PC-9 (cell line): Measurements from ENCODE around the gene SLC12A6. TPM values are rescaled to one million over a fixed set of nuclear protein-coding genes. Genes with fewer than 3 reads are reported as not detected.

Experiments used
- BruUV-seq: library from RNA; stranded (reverse); fragments of 400-500 nt; replicated peaks from 2 replicates; lab custom pipeline; 2021; lab: Mats Ljungman, UMichigan
- CTCF ChIA-PET: fragments of 300-600 bp; sonication (Branson Sonifier 250); formaldehyde crosslinking; loops from one replicate; lab custom pipeline; 2022; ENCODE audit warnings: antibody characterized with exemption; lab: Charles Lee
- POLR2A ChIA-PET: fragments of 300-600 bp; sonication (Branson Sonifier 250); formaldehyde crosslinking; loops from one replicate; lab custom pipeline; 2022; ENCODE audit warnings: antibody characterized with exemption; ENCODE audit not compliant: unreplicated experiment; lab: Charles Lee
- DNase-seq, 2 experiments: peaks; one replicate each; pipeline versions ENCODE4 v3.0.0 to v3.0.0-alpha.2; 2015 to 2022; ENCODE audit warnings: mixed read lengths in 1 of 2
- H2AFZ ChIP-seq: fragments of 200-600 bp; sonication (generic); 2 replicates; pipeline ENCODE4 v1.8.1; 2017; ENCODE audit warnings: antibody characterized with exemption
- H3F3A ChIP-seq: fragments of 200-600 bp; sonication (generic); 2 replicates; pipeline ENCODE4 v1.8.1; 2017; ENCODE audit warnings: antibody characterized with exemption, mild to moderate bottlenecking, low read depth; ENCODE audit not compliant: insufficient read depth
- H3K27ac ChIP-seq: fragments of 200-600 bp; sonication (generic); 2 replicates; pipeline ENCODE4 v1.6.1; 2016; ENCODE audit warnings: mixed run types
- H3K27me3 ChIP-seq: fragments of 200-600 bp; sonication (generic); 2 replicates; pipeline ENCODE4 v1.6.1; 2016; ENCODE audit warnings: low read depth, mixed run types; ENCODE audit not compliant: insufficient read depth
- H3K36me3 ChIP-seq: fragments of 200-600 bp; sonication (generic); 2 replicates; pipeline ENCODE4 v1.6.1; 2016; ENCODE audit warnings: low read depth, mixed run types
- H3K4me1 ChIP-seq: fragments of 200-600 bp; sonication (generic); replicated peaks from 2 replicates; pipeline ENCODE4 v1.6.1; 2016; ENCODE audit warnings: mixed run types; ENCODE audit not compliant: insufficient read depth
- H3K4me2 ChIP-seq: fragments of 200-600 bp; sonication (generic); 2 replicates; pipeline ENCODE4 v1.6.1; 2017; ENCODE audit warnings: mixed run types
- H3K4me3 ChIP-seq: fragments of 200-600 bp; sonication (generic); 2 replicates; pipeline ENCODE4 v1.6.1; 2016; ENCODE audit warnings: mixed run types
- H3K79me2 ChIP-seq: fragments of 200-600 bp; sonication (generic); 2 replicates; pipeline ENCODE4 v1.6.1; 2017; ENCODE audit warnings: low read depth, mixed run types
- H3K9me2 ChIP-seq: fragments of 200-600 bp; sonication (generic); 2 replicates; pipeline ENCODE4 v1.8.1; 2017; ENCODE audit warnings: mild to moderate bottlenecking; ENCODE audit not compliant: insufficient read depth
- H3K9me3 ChIP-seq: fragments of 200-600 bp; sonication (generic); 2 replicates; pipeline ENCODE4 v1.8.1; 2016; ENCODE audit warnings: low read depth; ENCODE audit not compliant: insufficient read depth
- H4K20me1 ChIP-seq: fragments of 200-600 bp; sonication (generic); 2 replicates; pipeline ENCODE4 v1.8.1; 2017; ENCODE audit not compliant: insufficient read depth
- EZH2 ChIP-seq: fragments of 200-600 bp; sonication (generic); IDR thresholded peaks from 2 replicates; pipeline ENCODE4 v1.8.0; 2017; ENCODE audit warnings: antibody characterized with exemption, low read depth
- intact Hi-C: fragments of 100-400 bp; cut with micrococcal nuclease; formaldehyde crosslinking; loops from one replicate; pipeline ENCODE4 v1.10.0; 2022; ENCODE audit not compliant: unreplicated experiment
- total RNA-seq: library from RNA; stranded (reverse); gene quantifications from 2 replicates; pipeline ENCODE4 v1.2.3, GENCODE V29; 2021
- TF ChIP-seq, protein P1 (sequence below): fragments of 200-600 bp; sonication (generic); conservative IDR thresholded peaks from 2 replicates; pipeline ENCODE4 v1.6.1; 2017; ENCODE audit warnings: mixed run types, antibody characterized with exemption, mild to moderate bottlenecking, moderate library complexity

Gene SLC12A6
- total RNA-seq, 1 experiment from 2014 or later: 27.5 TPM

DNA sequence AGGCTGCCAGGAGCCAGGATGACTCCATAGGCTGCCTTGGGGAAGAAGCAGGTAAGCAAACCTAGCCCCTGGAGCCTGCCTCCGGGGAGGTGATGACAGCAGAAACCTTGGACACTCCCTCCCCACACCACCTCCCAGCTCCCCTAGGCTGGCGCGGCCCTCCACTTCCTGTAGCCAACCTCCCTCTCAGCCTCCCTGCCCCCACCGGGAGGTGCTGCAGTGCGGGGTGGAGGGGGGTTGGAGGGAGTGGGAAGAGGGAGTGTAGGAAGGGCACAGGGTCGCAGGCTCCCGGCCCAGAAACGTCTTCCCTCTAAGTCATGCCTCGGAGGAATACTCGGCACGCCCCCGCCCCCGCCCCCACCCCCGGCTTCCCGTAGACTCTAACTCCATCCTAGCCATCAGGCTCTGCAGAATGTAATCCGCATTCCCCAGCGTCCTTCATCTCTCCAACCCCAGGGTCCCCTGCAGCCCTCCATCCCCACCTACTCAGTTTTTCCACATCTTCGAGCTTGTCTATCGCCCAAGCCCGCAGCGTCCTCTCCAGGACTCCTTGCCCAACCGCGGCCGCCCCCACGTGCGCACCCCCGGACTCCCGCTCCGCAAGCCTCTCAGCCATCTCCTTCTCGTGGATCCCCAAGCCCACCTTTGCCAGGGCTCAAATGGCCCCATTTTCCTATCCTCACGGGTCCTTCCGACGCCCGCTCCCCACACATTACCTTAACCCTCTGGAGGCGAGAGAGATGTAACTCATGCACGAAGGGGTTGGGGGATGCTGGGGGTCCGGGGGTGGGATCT is 28.9 kb upstream of the SLC12A6 start:
- Histone ChIP-seq H3K36me3 (no peaks in the 10 kb centered on the region), H3K4me2 (peak overlapping the region; percentile 78), H3K9me2 (no peaks in the 10 kb centered on the region), H3K27ac (peak overlapping the region; percentile 59), H2AFZ (peak overlapping the region; percentile 77), H3K4me1 (peaks cover 38% of the 10 kb centered on the region), H3K79me2 (peaks cover 15% of the 10 kb centered on the region), H4K20me1 (no peaks in the 10 kb centered on the region), H3K9me3 (no peaks in the 10 kb centered on the region), H3K4me3 (peak overlapping the region; percentile 72), H3F3A (peaks cover 6% of the 10 kb centered on the region; the same call in 1 of the 2 replicates), H3K27me3 (no peaks in the 10 kb centered on the region)
- peak; percentile 73 to 78 for DNase-seq
- TF ChIP-seq, protein P1, sequence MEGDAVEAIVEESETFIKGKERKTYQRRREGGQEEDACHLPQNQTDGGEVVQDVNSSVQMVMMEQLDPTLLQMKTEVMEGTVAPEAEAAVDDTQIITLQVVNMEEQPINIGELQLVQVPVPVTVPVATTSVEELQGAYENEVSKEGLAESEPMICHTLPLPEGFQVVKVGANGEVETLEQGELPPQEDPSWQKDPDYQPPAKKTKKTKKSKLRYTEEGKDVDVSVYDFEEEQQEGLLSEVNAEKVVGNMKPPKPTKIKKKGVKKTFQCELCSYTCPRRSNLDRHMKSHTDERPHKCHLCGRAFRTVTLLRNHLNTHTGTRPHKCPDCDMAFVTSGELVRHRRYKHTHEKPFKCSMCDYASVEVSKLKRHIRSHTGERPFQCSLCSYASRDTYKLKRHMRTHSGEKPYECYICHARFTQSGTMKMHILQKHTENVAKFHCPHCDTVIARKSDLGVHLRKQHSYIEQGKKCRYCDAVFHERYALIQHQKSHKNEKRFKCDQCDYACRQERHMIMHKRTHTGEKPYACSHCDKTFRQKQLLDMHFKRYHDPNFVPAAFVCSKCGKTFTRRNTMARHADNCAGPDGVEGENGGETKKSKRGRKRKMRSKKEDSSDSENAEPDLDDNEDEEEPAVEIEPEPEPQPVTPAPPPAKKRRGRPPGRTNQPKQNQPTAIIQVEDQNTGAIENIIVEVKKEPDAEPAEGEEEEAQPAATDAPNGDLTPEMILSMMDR: no peak
- no peak for TF ChIP-seq EZH2
- CTCF ChIA-PET: interaction anchor here (0.6 to 1.0 kb wide), 2 partner anchors 9 to 155 kb away, joined by 3 read pairs; no protein-coding TSS in a partner anchor
- intact Hi-C loops: loop anchor here (1.0 to 10.0 kb wide), 5 partner anchors 23 to 264 kb away; partner anchors contain the start of genes EMC4, NOP10, NUTM1 and PGBD4
- BruUV-seq: no TSS peak
- POLR2A ChIA-PET: interaction anchor here (0.6 kb wide), 1 partner anchor 1268 kb away, joined by 5 read pairs; no protein-coding TSS in a partner anchor

DNA sequence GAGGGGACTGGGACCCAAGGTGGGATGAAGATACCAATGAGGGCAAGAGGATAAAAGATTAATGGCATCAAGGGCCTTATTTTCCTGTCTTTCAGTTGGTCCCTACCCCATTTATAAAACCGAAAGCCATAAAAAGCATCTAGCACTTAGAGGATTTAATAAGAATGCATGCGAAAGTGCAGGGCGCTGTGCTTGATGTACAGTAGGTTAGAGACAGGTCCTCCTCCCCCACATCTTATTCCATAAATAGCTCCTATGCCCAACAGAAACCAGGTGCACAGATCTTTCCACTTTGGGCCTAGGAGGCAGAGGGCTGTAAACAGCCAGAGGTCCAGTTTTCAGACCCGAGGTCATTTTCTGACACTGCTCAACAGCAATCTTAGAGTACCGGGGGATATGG is 28.3 kb upstream of the SLC12A6 start:
- ChIA-PET POLR2A (interaction anchor here (0.6 kb wide), 1 partner anchor 1267 kb away, joined by 5 read pairs; no protein-coding TSS in a partner anchor), CTCF (no interaction called here)
- Histone ChIP-seq H3K9me3 (no peaks in the 10 kb centered on the region), H3K4me3 (peak overlapping the region; percentile 72; the same call in 1 of the 2 replicates), H3K9me2 (no peaks in the 10 kb centered on the region), H4K20me1 (no peaks in the 10 kb centered on the region), H3K27ac (peak overlapping the region; percentile 25; the same call in 1 of the 2 replicates), H3K4me2 (peak overlapping the region; percentile 78), H3K36me3 (0 out of 2 replicates have a peak, but pooled peaks cover 3% of the 10 kb centered on the region), H3K27me3 (no peaks in the 10 kb centered on the region), H3F3A (peaks cover 12% of the 10 kb centered on the region; the same call in 1 of the 2 replicates), H3K79me2 (peaks cover 15% of the 10 kb centered on the region), H2AFZ (no peak overlapping the region), H3K4me1 (peaks cover 44% of the 10 kb centered on the region)
- no TSS peak for BruUV-seq
- no peak for DNase-seq
- intact Hi-C loops: loop anchor here (1.0 to 10.0 kb wide), 3 partner anchors 23 to 263 kb away; partner anchors contain the start of genes EMC4, NOP10, NUTM1 and PGBD4
- TF ChIP-seq, protein P1: no peak
- no peak for TF ChIP-seq EZH2

DNA sequence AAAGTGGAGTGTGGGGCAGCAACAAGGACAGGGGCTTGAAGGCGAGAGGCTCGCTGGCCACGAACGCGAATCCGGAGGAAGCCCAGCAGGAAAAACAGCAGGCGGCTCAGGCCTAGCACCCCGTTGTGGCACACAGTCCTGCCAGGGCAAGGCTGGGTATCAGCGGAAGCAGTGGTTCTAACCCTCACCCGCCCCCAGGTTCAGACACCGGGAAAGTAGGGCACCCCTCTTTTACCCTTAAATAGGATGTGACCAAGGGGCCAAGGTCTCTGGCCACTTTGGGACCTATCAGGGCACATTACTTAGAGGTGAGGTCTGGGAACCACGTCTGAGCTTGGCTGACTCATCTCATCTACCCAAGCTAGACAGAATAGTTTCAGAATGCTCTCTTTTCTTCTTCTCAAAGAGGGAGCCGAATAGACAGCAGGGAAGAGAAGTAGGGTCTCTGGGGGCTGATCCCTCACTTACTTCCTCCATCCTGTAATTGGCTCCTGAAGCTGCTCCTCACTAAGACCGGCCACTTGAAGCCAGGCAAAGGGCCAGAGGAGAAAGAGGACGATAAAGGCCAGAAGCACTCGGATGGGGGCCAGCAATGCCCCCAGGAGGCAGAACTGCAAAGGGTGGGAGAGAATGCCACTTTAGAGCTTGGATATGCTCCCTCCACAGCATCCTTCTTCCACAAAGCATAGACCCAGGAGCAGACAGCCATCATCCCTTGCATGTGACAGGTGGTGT is 27.7 kb upstream of the SLC12A6 start:
- no peaks in the 10 kb centered on the region for H3K27me3 ChIP-seq
- H3K36me3 ChIP-seq: 0 out of 2 replicates have a peak, but pooled peaks cover 3% of the 10 kb centered on the region
- H3K27ac ChIP-seq: no peak overlapping the region
- no peak overlapping the region for H2AFZ ChIP-seq
- ChIA-PET POLR2A (no interaction called here), CTCF (no interaction called here)
- no peaks in the 10 kb centered on the region for H3K9me2 ChIP-seq
- no peak for DNase-seq
- H3F3A ChIP-seq: peaks cover 16% of the 10 kb centered on the region
- intact Hi-C loops: loop anchor here (10.0 kb wide), 1 partner anchor 140 kb away; the partner anchor contains the start of gene EMC4
- H3K9me3 ChIP-seq: no peaks in the 10 kb centered on the region
- TSS peak; percentile 50 for BruUV-seq
- no peaks in the 10 kb centered on the region for H4K20me1 ChIP-seq
- peak overlapping the region; percentile 72; the same call in 1 of the 2 replicates for H3K4me3 ChIP-seq
- no peak for TF ChIP-seq EZH2
- TF ChIP-seq, protein P1: no peak
- peaks cover 15% of the 10 kb centered on the region for H3K79me2 ChIP-seq
- H3K4me2 ChIP-seq: peak overlapping the region; percentile 78
- peaks cover 48% of the 10 kb centered on the region for H3K4me1 ChIP-seq
